Erythroblast (primary cell): ENCODE results near the gene TMEM150A.

ENCODE experiments used
- GATA1 ChIP-seq: IDR thresholded peaks from 2 replicates; pipeline ENCODE4 v1.6.1; 2011; ENCODE audit warnings: low read depth, mild to moderate bottlenecking, control low read depth, low read length, moderate library complexity
- POLR2A ChIP-seq: IDR thresholded peaks from 2 replicates; pipeline ENCODE4 v1.6.1; 2011; ENCODE audit warnings: mild to moderate bottlenecking, low read length

DNA sequence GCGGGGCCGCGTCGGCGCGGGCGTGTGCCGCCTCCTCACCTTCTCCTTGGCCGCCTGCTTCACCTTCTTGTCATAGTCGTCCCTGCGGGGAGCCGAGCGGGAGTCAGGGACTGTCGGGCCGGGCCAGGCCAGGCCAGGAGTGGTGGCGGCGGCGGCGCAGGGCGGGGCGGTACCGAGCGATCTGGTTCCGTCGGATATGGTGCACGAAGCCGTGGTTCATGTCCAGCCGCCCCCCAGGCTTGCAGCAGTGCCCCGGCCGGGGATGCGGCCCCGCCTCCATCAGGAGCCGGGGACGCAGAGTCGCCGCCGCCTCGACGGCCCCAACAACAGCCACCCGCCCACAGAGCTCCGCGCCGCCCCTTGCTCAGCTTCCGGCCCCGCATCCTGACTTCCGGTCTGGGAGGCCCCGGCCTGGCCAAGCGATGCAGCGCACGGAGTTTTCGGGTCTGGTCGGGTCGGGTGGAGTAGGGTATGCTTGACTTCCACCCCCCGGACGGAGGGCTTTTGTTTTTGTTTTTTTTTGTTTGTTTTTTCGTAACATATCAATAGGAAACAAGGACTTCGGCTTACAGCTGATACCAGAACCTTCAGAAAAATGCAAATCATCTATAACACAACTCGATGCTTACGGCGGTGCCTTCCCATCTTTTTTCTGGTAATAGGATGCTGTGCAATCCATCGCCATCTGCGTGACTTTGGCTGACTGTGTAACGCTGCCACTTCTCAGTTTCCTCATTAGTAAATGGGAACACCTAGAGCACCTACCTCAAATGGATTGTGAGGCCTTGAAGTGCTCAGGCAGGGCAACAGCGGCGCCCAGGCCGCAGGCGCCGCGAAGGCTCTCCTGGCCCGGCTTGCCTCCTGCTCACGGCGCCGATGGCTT, 9.4 kb upstream of the TMEM150A start, which contains the start of gene C2orf68:
- TF ChIP-seq POLR2A (peak; percentile 81), GATA1 (no peak)
